IPS-11a (cell line): ENCODE results near the gene UBE2E1.
A peak's percentile ranks its signal among the peaks of the same experiment; 100 is the strongest.

Source experiments
- H3K4me3 ChIP-seq: one replicate; pipeline ENCODE4 v1.5.1; 2013; ENCODE audit warnings: low read depth, low read length, control low read depth

Gene UBE2E1

GRCh38 chr3:23805633-23806533 lies at the start of gene UBE2E1:
Gene UBE2E1 (plus strand): TSS chr3:23805955. CDS start chr3:23807270, 1,315 bp downstream.
- H3K4me3 ChIP-seq, result peak within 1 kb of the TSS; percentile 47

DNA sequence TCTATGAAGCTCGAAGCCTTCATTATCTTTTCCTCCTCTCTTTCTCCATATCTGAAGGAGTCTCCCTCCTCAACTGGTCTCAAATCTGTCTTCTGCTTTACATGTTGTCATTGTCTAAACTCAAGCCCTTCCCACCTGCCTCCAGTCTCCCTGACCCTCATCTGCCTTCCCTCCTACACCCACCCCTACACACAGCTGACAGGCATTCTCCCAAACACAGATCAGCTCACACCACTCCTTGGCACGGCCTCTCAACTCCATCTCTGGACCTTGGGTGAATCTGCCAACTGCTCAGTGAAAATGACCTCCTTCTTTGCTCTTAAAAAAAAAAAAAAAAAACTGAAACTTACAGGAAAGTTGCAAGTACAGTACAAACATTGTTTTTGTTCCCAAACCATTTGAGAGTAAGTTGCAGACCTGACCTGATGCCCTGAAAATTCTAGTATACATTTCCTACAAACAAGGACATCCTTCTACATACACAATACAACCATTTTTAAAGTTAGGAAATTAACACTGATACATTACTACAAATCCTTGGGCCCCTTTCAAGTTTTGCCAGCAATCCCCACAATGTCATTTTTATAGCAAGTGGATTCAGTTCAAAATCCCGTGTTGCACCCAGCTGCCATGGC lies 49.4 kb upstream of the UBE2E1 start:
- no peak overlapping the region for H3K4me3 ChIP-seq

- H3K4me3 ChIP-seq, result no peak overlapping the region
Measured at GRCh38 chr3:23758253-23758838, 47.4 kb upstream of the UBE2E1 start.

DNA sequence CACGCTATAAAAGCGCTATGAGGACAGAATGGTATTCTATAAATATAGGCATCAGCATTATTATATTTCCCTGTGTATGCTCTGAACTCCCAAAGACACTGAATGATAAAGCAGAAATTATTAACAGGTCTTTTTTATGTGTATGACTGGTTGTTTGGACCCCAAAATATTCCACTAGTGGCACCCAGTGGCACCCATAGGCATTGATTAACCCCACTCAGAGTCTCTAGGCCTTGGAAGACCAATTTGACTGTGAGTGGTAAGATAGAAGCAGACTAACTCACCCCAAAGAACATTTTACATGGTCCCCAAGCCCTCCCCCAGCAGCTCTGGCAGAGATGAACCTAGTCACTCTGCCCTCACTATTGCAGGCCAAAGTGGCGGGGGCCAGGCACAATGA lies 45.4 kb upstream of the UBE2E1 start:
- no peak overlapping the region for H3K4me3 ChIP-seq

GRCh38 chr3:23760871-23761373 lies 44.8 kb upstream of the UBE2E1 start:
- H3K4me3 ChIP-seq, result no peak overlapping the region

GRCh38 chr3:23761440-23761896 lies 44.3 kb upstream of the UBE2E1 start:
- H3K4me3 ChIP-seq, result no peak overlapping the region

DNA sequence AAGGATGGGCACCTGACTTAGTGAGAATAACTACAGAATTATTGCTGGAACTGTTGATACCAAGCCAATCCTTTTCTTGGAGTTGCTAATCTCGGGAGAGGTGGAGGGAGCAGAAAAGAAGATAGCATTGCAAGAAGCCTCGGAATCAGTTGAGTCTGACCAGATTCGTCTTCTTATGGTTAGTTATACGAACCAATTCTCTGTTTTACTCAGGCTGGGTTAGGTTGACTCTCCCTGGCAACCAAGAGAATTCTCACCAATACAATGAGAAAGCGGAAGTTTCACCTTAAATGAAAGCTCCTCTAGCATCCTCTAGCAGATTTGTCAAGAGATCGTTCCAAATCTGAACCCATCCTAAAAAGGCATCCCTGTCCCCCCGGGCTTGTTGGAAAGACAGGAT lies 43.5 kb upstream of the UBE2E1 start:
- H3K4me3 ChIP-seq, result no peak overlapping the region

DNA sequence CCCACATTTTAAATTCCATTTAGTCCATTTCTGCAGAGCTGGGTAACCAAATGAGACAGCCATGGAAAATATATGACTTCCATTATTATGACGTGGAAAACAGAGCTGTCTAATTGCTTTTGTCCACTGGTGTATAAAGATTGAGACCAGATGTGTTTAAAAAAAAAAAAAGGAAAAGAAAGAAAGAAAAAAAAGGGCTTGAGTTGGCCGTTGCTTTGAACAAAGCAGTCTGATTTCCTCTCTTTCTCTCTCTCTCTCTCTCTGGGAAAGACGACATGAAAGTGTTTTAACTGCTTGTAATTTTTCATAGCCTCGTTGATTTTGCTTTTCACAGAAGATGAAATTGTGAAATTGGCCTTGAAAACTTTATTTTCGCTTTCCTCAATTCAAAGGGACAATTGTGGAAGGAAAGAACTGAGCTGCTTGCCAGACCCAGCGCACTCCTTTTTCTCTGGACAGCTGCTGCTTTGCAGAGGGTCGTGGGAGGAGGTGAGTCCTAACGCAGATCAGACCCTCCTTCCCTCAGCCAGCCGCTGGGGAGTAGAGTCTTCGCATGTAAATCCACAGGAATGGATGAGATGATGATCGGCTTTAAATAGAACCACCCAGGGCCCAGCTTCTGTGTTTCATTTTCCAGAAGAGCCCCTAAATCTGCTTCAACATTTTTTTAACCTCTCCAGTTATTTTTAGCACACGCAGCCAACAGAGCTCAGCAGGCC lies 42.8 kb upstream of the UBE2E1 start:
- H3K4me3 ChIP-seq, result no peak overlapping the region

- no peak overlapping the region for H3K4me3 ChIP-seq
Measured at GRCh38 chr3:23764407-23764806, 41.3 kb upstream of the UBE2E1 start.

DNA sequence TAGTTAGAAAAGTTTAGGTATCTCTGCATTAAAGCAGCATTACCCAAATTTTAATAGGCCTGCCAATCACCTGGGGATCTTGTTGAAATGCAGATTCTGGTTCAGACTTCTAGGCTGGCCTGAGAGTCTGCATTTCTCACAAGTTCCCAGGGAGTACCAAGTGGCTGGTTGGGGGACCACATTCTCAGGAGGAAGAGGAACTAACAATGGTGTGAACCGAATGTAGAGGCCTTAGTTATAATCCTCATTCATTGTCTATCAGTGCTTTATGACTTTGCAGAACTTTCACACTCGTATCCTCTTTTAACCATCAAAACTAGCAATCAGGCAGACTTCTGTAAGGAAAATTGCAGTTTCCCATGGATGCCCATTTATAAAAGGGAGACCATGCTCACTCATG lies 38.2 kb upstream of the UBE2E1 start:
- no peak overlapping the region for H3K4me3 ChIP-seq

- no peak overlapping the region for H3K4me3 ChIP-seq
Measured at GRCh38 chr3:23775254-23775909, 30.4 kb upstream of the UBE2E1 start.

DNA sequence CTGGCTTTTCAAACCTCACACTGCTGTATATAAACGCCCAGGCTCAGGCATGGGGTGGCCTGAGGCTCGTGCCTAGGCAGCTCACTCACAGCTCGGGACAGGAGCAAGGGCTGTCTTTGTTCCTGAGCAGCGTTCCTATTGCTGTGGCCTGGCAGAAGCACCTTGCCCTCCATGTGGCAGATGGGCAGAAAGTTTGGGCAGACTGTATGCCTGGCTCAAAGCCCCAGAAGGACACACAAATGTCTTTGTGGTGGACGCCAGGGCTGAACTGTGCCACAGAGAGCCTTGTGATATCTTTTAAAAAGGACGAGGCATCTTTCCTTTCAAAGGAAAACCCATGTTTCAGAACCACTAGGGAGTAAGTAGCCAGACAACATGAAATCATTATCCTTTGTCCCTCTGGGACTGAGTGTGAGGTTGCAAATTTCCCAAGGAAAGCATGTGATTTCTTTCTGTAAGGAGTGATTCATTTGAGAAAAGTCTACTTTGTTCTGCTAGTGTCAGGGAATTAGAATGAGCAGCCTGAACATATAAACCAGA lies 29.3 kb upstream of the UBE2E1 start:
- no peak overlapping the region for H3K4me3 ChIP-seq

DNA sequence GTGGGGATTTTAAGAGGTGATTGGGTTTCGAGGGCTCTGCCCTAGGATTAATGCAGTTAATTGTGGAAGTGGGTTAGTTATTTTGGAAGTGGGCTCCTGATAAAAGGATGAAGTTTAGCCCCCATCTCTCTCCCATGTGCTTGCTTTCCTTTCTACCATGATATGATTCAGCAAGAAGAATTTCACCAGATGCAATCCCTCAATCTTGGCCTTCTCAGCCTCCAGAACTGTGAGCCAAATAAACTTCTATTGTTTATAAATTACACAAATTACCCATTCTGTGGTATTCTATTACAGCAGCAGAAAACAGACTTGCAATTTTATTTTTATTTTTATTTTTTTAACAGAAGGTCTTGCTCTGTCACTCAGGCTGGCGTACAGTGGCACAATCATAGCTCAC lies 27.3 kb upstream of the UBE2E1 start:
- H3K4me3 ChIP-seq, result no peak overlapping the region

GRCh38 chr3:23779841-23780240 lies 25.9 kb upstream of the UBE2E1 start:
- H3K4me3 ChIP-seq, result no peak overlapping the region

- H3K4me3 ChIP-seq, result no peak overlapping the region
Measured at GRCh38 chr3:23781051-23781450, 24.7 kb upstream of the UBE2E1 start.

DNA sequence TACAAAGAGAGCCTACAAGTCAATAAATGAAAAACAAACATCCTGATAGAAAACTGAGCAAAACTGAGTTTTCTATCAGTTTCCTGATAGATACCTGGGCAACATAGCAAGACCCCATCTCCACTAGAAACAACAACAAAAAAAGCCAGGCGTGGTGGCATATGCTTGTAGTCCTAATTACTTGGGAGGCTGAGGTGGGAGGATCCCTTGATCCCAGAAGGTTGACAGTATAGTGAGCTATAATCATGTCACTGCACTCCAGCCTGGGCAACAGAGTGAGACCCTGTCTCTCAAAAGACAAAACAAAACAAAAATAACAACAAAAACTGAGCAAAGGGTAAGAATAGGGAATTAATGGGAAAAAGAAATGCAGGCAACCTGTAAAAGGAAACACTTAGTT lies 23.9 kb upstream of the UBE2E1 start:
- H3K4me3 ChIP-seq, result no peak overlapping the region

GRCh38 chr3:23785097-23785645 lies 20.6 kb upstream of the UBE2E1 start:
- no peak overlapping the region for H3K4me3 ChIP-seq

- no peak overlapping the region for H3K4me3 ChIP-seq
Measured at GRCh38 chr3:23785882-23786281, 19.9 kb upstream of the UBE2E1 start.

DNA sequence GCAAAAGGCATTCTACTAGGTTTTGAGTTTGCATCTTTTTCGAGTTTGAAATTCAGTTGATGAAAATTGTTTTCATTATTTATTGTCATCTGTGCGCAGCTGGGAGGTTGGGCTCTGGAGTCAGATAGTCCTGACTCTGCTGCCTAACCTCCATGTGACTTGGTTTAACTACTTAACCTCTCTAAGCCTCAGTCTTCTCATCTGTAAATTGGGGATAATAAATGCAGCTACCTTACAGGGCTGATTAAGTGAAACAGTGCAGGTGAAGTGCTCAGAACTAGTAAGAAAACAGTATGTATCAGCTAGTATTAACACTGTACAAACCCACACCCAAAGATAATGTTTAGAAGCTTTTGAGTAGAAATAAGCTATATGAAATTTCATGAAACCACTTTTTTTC lies 14.1 kb upstream of the UBE2E1 start:
- H3K4me3 ChIP-seq, result no peak overlapping the region
